ENCODE results near the gene SLC4A8.

SLC4A8 gene

DNA sequence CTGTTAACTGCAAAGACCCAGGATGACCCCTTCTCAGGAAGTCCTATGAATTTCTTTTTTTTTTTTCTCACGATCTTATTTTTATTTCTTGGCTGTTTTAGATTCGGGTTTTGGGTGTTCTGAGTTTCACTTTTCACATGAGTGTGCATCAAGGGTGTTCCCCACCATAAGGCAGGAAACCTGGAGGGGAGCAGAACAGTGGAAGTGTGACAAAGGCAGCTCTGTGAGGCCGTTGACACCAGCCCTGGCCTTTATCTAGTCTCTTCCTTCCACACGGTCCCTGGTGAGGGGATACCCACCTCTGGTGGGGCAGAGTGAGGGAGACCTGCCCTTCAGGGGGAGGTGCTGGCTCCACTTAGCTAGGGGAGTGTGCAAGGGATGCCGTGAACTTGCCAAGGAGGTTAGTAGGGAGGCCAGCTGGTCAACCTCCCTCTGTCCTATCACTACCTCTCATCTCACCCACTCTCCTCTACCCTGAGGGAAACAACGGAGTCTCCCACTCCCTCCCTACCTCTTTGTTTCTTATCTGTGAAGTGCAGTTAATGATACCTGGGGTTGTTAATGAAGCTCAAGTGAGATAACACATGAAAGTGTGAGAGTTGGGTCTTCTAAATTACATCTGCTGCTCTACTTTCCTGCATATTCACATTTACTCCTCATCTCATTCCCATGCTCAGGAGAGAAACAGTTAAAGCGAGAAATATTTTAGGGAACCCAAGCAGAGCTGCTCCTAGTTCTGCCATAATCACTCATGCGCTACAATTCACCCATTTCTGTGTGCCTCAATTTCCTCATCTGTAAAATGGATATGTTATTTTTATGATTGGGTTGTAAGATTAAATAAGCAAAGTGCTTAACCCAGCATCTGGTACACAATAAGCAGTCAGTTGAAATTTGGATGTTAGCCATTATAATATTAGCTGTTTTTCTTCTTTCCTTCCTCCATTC, 29.1 kb upstream of the SLC4A8 start:
- no peak for DNase-seq (ENCODE audit: low spot score)

DNA sequence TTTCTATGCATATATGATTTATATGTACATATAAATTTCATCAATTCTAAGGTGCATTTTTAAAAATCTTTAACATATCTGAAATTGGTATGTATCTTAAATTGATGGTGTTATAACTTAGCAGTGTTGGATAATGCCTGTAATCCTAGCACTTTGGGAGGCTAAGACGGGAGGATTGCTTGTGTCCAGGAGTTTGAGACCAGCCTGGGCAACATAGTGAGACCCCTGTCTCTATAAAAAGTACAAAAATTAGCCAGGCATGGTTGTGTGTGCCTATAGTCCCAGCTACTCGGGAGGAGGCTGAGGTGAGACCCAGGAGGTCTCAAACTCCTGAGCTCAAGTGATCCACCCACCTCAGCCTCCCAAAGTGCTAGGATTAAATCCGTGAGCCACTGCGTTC, 27.0 kb upstream of the SLC4A8 start:
- DNase-seq (ENCODE audit: low spot score) = no peak

DNA sequence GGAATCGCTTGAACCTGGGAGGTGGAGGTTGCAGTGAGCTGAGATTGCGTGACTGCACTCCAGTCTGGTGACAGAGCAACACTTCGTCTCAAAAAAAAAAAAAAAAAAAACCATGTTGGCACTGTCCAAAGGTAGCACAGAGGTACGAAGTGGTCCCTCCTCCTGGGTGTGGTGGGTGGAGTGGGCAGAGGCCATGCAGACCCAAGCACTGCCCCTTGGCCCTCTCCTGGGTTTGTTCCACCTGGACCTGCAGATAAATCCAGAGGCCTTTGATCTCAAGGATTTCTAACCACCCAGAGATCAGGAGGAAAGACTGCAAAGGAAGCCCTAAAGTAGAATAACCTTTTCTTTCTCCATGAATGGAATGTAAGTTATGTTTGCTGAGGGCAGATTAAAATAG, 24.7 kb upstream of the SLC4A8 start:
- no peak for DNase-seq (ENCODE audit: low spot score)

DNA sequence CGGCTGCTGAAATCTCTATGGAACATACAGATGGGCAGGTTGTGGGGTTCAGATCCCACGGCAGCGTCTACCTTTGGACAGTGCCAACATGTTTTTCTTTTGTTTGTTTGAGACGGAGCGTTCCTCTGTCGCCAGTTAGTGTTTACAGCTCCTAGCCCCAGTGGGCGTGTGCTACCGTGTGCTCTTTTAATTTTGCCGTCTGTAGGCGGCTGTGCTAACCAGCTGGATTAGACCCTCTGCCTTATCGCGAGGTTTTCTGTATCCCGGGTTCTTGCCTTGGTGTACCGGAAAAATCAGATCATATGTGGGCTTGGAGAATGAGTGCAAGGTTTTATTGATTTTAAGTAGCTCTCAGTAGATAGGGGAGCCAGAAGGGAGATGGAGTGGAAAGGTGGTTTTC, 23.6 kb upstream of the SLC4A8 start:
- no peak for DNase-seq (ENCODE audit: low spot score)

DNA sequence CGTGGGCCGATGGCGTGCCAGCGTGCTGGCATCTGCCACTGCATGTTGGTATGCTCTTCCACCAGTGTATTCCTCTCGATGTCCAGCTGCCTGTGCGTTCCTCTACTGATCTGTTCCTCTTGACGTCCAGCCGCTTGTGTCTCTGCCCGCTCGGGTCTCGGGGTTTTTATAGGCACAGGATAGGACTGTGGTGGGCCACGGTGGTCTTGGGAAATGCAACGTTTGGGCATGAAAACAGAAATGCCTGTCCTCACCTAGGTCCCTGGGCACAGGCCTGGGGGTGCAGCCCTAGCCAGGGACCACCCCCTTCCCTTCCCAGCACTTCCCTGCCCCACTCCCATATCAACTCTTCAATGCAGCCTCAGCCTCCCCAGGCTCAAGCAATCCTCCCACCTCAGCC, 23.1 kb upstream of the SLC4A8 start:
- DNase-seq (ENCODE audit: low spot score) = no peak

DNA sequence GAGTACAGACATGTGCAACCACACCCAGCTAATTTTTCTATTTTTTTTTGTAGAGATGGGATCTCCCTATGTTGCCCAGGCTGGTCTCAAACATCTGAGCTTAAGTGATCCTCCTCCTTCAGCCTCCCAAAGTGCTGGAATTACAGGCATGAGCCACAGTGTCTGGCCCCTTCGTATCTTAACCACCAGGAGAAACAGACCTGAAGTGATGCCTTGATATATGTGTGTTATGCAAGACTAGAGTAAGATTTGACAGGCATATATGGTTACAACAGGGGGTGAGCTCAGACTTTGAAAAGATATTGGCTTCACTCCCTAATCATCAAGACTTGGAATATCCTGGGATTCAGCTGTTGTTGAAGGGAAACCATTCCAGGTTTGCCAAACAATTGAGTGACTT, 22.7 kb upstream of the SLC4A8 start:
- DNase-seq (ENCODE audit: low spot score) = no peak

DNA sequence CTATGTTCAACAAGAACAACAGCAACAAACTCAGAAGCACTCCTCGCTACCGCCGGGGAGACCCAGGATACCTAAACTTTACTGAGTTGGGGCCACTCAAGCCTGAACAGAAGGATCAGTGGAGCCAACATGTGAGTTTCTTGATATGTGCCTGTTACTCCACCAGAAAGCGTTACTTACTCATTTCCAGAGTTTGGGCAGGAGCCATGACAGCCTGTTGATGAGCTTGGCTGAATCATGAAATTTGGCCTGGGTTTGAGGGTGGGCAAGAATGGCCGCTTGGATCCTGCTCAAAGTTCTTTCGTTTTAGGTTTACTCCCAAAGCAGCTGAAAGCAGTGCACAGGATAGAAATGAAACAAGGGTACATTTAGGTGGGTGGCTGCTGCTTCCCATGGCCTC, 21.5 kb upstream of the SLC4A8 start:
- DNase-seq (ENCODE audit: low spot score) = no peak

DNA sequence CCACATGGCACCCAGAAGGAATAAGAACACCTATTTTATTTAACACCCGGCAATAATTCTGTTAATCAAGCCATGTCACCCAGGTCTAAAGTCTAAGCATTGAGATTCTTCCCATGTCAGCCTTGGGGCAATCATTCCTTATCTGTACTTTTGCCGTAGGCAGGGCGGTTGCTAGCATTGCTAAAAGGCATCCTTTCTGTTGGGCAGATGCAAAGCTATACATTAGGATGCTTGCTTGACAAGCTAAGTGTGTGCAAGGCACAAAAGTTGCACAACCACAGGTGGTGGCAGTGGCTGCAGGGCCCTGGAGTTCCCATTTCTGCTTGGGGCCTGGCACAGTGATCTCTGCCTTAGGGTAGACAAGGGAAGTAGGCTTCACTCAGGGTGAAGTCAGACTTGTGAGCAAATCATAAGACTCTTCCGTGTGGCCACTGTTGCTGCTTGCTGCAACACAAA, 20.9 kb upstream of the SLC4A8 start:
- DNase-seq (ENCODE audit: low spot score) = no peak

DNA sequence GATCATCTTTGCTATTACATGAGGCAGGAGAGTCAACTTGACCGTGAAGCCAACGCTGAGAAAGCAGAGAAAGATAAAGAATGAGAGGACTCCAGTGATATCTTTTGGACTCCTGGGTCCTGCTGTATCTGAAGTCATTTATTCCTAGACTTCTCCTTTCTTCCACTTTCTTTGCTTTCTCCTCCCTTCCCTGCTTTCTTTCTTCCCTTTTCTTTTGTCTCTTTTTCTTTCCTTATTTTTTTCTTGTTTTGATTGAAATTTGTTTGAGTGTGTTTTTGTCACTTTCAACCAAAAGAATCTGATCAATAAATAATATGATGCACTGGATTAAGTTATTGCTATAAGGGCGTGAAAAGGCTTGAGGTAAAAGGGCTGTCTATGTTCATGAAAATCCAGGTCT, 20.0 kb upstream of the SLC4A8 start:
- DNase-seq (ENCODE audit: low spot score) = no peak

DNA sequence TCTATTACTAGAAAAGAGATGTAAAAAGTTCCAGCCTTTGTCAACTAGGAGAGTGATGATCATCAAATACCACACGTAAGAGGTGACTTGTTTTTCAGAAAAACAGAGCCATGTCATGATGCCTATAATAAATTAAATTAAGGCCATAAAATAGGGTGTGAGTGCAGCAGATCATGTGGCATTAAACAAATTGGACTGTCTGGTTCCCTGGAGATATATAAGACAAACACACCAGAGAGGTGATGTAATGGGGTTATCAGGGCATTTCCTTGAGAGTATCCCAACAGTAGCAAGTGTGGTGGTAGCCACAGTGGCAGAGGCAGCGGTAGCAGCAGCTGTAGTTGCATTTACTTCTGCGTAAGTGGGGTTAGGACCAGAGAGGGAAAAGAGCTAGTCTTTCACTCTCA, 18.8 kb upstream of the SLC4A8 start:
- no peak for DNase-seq (ENCODE audit: low spot score)

DNA sequence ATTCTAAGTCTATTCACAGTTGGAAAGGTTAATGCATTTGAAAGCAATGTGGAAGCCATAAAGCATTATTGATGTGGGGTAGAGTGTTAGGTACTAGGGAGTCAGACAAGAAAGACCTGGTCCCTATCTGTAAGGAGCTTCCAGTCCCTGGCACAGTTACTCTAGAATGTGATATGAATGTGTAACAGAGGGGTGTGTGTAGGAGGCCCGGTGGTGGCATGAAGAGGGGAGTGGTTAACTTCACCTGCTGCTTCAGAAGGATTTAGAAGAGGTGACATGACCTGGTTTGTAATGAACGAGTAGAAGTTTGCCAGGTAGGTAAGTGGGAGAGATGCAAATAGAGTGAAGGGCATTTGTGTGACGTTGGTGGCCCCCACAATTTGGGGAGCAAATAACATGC, 18.3 kb upstream of the SLC4A8 start:
- no peak for DNase-seq (ENCODE audit: low spot score)

DNA sequence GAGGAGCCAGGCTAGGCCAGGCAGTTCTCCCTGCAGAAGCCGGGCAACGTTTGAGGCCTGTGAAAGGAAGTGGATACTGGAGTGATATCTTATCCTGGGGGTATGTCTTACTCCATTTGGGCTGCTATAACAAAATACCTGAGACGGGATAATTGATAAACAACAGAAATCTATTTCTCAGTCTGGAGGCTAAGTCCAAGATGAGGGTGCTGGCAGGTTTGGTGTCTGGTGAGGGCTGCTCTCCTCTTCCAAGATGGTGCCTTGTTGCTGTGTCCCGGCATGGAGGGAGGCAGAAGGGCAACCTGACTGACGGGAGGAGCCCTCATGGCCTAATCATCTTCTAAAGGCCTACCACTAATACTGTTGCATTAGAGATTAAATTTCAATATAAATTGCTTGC, 17.8 kb upstream of the SLC4A8 start:
- no peak for DNase-seq (ENCODE audit: low spot score)

DNA sequence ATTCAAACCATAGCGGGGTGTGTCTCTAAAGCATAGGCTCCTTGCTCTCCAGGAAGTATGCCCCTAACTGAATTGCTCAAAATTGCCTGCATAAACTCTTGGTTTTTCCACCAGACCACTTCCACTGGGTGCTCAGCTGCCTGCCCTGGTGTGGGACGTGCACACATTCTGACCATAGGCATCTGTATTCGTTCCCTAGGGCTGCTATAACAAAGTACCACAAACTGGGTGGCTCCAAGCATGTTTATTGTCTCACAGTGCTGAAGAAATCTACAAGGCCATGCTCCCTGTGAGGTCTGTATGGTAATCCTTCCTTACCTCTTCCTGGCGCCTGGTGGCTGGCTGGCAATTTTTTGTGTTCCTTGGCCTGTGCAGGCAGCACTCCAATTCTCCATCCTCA, 17.0 kb upstream of the SLC4A8 start:
- DNase-seq (ENCODE audit: low spot score) = no peak

DNA sequence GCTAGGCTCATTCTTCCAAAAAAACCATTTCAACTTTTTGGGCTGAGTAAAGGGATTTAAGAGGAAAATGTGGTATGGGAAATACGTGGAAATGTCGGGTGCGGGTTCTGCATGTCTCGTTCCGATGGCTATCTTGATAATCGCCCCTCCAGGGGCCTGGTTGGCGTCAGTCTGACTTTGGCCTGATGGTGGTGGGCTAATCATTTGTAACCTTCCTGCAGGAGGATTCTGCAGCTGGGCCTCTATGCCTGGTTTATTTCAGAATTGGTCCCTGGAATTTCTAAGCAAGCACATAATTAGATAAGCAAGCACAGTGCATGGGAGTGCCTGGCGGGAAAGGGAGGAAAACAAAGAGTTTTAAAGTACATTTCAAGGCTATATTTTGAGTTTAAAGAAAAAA, 14.8 kb upstream of the SLC4A8 start:
- DNase-seq (ENCODE audit: low spot score) = no peak

DNA sequence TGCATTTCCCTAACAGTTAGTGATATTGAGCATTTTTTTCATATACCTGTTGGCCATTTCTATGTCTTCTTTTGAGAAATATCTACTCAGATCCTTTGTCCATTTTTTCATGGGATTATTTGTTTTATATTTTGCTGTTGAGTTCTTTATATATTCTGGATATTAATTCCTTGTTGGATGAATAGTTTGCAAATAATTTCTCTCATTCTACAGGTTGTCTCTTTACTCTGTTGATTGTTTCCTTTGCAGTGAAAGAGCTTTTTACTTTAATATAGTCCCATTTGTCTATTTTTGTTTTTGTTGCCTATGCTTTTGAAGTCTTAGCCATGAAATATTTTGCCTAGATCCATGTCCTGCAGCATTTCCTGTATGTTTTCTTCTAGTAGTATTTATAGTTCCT, 11.5 kb upstream of the SLC4A8 start:
- DNase-seq (ENCODE audit: low spot score) = no peak

DNA sequence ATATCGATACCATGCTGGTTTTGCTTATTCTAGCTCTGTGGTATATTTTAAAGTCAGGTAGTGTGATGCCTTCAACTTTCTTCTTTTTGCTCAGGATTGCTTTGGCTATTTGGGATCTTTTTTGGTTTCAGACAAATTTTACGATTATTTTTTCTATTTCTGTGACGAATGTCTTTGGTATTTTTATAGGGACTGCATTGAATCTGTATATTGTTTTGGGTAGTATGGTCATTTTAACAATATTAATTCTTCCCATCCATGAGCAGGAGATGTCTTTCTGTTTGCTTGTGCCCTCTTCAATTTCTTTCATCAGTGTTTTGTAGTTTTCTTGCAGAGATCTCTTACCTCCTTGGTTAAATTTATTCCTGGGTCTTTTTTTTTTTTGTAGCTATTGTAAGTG, 10.8 kb upstream of the SLC4A8 start:
- no peak for DNase-seq (ENCODE audit: low spot score)

DNA sequence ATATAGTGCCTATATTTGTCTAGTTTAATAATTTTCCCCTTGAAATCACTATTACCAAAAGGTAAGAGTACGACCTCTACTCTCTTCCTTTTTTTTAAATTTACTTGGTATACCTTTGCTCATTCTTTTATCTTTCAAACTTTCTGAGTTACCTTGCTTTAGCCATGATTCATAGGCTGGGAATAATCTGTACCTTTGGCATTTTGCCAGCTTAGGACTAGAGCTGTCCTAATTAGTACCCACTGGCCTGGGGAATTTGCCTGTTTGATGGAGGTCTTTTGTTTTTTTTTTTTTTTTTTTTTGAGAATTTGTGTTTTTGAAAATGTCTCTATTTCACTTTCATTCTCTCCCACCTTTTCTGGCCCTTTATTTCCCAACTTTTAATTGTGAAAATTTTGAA, 8.7 kb upstream of the SLC4A8 start:
- no peak for DNase-seq (ENCODE audit: low spot score)

DNA sequence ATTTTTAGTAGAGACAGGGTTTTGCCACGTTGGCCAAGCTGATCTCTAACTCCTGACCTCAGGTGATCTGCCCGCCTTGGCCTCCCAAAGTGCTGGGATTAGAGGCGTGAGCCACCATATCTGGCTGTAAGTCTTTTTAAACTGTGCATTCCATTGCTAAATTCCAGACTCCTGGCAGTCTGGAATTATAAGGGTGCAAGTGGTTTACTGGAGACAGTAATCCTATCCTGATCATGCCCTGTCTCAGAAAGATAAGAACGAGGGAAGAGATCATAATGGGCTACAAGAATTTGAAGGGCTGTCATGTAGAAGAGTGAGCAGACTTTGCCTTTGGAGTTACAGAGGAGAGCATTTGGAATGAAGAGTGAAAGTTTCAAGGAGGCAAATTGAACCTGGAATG, 6.8 kb upstream of the SLC4A8 start:
- no peak for DNase-seq (ENCODE audit: low spot score)

DNA sequence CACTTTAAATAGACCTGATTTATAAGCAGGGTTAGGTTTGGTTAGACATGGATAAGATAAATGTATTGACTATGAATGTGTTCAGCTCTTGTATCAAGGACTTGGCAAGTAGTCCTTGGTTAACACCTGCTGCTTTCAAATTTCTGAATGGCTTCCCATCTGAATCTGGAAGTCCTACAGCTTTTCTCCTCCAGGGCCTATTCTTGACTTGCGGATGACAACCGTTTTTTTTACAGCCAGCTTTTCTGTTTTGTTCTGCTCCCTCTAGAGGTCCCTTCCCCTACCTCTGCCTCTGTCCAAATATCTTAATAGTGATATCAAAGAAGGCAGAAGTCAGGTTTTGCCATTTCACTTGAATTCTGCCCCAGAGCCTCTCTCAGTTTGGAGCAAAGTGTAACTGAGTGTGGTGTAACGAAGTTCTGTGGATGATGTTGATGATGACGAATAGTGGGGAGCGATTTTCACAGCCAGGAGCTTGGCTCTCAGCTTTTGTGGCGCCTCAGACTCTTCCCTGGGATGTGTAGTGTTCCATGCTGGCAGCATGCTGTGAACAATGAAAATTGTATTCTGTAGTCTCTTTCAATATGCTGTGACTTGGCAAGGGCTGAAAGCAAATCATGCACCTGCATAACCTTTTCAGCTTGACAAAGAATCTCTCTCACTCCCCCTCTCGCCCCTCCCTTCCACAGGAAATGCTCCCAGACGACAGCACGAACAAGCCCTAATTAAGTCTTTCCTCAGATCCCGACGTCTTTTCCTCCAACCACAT, 5.0 kb upstream of the SLC4A8 start:
- DNase-seq (ENCODE audit: low spot score) = no peak

DNA sequence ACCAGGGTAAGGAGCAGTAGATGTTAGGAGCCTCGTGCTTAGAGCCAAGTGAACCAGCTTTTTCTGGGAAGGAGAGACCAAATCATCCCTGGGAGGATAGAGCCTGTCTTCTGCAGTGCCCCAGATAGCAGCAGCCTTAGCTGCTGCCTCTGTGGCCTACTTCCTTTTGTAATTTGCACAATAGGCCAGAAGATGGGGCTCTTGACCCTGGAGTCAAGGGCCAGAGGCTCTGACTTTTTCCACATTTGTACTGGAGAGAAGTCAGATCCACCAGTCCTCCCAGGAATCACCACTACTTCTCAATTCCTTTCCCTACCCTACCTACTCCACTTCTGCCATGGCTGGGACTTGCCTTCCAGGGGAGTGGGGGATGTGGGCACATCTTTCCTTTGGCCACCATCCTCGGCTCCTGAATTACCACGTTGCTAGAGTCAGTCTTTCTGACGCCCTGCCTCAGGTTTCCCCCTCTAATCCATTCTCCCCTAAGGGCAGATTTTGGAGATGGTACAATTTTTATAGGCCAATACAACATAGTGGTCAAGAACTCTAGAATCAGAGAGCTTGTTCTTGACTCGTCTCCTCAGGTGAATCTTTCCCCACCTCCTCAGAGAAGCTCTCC, 3.3 kb upstream of the SLC4A8 start:
- peak; percentile 82 for DNase-seq (ENCODE audit: low spot score)

DNA sequence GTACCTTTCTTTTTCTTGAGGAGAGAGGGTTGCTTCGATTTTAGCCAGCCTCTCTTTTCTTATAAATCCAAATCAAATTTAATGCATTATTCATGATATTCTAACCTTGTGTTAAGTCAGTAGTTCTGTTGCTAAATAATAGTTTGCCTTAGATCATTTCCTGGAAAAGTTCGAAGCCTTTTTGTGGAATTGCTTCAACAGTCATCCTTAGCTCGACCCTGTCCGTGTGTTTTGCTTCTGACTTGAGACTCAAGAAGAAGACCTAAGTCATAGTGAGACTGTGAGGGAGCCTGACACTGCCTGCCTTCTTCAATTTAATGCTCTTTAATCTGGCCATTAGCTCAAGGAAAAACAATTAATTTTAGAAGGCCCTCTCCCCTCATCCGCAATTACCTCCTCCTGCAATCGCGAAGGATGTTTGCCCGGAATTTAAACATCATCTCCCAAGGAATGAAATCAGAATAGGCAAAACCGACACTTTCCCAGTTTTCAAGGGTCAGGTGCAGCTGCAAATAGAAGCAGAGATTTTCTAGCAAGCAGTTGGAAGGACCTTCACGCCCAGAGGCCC, 453 bp upstream of the SLC4A8 start:
- DNase-seq (ENCODE audit: low spot score) = no peak

DNA sequence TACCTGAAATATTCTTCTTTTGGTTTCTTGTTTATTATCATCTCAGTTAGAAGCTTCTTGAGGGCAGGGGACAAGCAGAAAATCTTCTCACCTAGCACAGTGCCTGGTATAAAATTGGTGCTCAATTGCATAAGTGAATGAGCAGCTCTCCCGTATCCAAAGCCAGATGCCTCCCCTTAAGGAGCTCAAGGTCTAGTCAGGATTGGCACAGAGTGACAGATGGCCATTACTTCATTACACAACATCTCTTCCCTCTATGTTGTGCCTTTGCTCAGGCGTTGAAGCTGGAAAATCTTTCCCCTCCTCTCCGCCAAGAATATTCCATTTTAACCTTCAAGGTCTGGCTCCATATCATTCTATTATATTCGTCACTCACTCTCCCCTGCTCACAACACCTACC, 3.6 kb downstream of the SLC4A8 start:
- DNase-seq (ENCODE audit: low spot score) = no peak

DNA sequence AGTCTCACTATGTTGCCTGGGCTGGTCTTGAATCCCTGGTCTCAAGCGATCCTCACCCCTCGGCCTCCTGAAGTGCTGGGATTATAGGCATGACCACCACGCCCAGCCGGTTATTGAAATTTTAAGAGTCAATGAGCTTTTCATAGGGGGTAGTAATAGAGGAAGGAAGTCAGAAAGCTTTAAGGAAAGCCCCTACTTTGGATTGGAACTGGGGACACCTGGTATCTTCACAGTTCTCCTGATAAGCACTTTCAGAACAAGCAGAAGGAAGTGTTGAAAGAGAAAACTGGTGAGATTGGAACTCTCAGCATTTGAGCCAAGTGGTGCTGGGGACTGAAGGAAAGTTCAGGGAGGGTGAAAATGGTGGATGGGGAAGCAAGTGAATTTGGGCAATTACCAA, 5.1 kb downstream of the SLC4A8 start:
- no peak for DNase-seq (ENCODE audit: low spot score)

Measured in kidney capillary endothelial cell (primary cell).